ENCODE results near the gene ATP6V1B1. TPM values are rescaled to one million over a fixed set of nuclear protein-coding genes. Genes with fewer than 3 reads are reported as not detected.

The ATP6V1B1 gene
- total RNA-seq, 1 donor from 2014 or later: not detected

DNA sequence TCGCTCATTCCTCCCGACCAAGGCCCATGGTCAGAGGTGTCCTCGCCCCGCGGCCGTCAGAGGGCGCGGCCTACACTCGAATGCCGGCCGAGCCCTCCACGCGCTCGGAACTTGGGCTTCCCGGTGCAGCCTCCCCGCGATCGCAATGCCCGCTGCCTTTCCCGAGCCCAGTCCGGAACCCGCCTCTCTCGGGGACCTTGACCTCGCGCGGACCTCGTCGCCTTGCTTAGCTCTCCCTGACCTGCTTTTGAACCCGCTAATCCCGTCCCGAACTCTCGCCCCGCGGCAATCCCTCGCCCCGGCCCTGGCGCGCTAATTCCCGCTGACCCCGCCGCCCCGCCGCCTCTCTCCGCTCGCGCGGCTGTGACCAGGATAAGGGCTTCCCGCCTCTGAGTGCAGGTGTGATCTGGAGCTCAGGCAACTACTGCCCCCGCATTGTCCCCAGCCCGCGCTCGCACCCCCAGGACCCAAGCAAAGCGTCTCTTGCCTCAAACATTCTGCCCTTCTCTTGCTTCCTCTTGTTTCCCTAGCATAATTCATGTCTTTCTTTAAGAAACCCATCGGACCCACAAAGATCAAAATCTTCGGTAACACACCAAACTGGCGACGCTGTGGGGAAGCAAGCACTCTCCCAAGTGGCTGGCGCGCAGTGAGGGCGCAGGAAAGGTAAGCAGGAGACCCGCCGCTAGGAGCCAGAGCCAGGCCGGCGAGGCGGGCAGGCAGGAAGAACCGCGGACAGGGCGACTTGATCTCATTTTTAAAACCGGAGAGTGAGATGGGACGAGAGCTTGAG is 46.6 kb upstream of the ATP6V1B1 start:
- no peak for DNase-seq (ENCODE audit: low read depth)
- Histone ChIP-seq H3K36me3 (ENCODE audit: control insufficient read depth, insufficient read depth, low read length) (no peaks in the 10 kb centered on the region), H3K4me3 (ENCODE audit: low read depth, low read length) (no peak overlapping the region), H3K27me3 (ENCODE audit: control insufficient read depth, insufficient read depth, low read length) (peaks cover 53% of the 10 kb centered on the region)
- TF ChIP-seq, protein P1, sequence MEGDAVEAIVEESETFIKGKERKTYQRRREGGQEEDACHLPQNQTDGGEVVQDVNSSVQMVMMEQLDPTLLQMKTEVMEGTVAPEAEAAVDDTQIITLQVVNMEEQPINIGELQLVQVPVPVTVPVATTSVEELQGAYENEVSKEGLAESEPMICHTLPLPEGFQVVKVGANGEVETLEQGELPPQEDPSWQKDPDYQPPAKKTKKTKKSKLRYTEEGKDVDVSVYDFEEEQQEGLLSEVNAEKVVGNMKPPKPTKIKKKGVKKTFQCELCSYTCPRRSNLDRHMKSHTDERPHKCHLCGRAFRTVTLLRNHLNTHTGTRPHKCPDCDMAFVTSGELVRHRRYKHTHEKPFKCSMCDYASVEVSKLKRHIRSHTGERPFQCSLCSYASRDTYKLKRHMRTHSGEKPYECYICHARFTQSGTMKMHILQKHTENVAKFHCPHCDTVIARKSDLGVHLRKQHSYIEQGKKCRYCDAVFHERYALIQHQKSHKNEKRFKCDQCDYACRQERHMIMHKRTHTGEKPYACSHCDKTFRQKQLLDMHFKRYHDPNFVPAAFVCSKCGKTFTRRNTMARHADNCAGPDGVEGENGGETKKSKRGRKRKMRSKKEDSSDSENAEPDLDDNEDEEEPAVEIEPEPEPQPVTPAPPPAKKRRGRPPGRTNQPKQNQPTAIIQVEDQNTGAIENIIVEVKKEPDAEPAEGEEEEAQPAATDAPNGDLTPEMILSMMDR (IDR thresholded peaks at IDR 0.05; ENCODE audit: insufficient read depth, low read length, severe bottlenecking): no peak
- no peak for FAIRE-seq

DNA sequence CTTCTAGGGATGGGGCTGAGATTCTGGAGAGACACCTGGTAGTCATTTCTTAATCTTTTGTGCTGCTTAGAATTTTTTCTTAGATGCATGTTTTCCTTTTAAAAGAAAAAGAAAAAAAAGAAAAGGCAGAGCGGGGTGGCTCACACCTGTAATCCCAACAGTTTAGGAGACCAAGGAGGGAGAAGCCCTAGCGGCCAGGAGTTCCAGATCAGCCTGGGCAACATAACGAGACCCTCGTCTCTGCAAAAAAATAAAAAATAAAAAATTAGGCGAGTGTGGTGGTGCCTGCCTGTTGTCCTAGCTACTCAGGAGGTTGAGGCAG is 46.0 kb upstream of the ATP6V1B1 start:
- TF ChIP-seq, protein P1 (IDR thresholded peaks at IDR 0.05; ENCODE audit: insufficient read depth, low read length, severe bottlenecking): no peak
- DNase-seq (ENCODE audit: low read depth) (no peak), FAIRE-seq (no peak)
- H3K27me3 ChIP-seq (ENCODE audit: control insufficient read depth, insufficient read depth, low read length): peaks cover 53% of the 10 kb centered on the region
- H3K4me3 ChIP-seq (ENCODE audit: low read depth, low read length): no peak overlapping the region
- H3K36me3 ChIP-seq (ENCODE audit: control insufficient read depth, insufficient read depth, low read length): no peaks in the 10 kb centered on the region

DNA sequence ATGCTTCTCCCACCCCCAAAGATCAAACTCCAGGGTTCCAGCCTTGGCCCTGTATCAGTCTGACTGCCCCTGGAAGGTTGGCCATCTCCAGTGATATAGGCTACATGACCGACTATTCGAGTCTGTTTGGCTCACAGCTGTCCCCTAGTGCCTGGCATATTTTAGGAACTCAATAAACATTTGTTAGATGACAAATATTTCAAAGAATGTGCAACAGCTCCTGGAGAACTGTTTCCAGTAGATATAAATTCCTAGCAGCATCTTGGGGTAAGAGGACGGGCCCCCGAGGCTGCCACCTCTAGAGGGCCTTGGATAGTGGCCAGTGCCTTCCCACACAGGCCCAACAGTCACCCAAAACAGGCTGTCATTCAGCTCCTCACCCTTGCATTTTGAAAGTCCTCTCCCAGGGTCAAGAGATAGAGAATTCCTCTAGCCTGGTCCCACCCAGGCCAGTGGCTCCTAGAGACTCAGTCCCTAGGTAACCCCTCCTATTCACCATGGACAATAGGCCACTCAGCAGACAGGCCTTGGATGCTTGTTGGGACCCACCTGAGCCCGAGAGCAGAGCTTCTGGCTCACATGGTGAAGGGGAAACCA is 45.1 kb upstream of the ATP6V1B1 start:
- FAIRE-seq: no peak
- DNase-seq (ENCODE audit: low read depth): no peak
- H3K4me3 ChIP-seq (ENCODE audit: low read depth, low read length): no peak overlapping the region
- H3K27me3 ChIP-seq (ENCODE audit: control insufficient read depth, insufficient read depth, low read length): peaks cover 55% of the 10 kb centered on the region
- no peaks in the 10 kb centered on the region for H3K36me3 ChIP-seq (ENCODE audit: control insufficient read depth, insufficient read depth, low read length)
- TF ChIP-seq, protein P1 (IDR thresholded peaks at IDR 0.05; ENCODE audit: insufficient read depth, low read length, severe bottlenecking): no peak

DNA sequence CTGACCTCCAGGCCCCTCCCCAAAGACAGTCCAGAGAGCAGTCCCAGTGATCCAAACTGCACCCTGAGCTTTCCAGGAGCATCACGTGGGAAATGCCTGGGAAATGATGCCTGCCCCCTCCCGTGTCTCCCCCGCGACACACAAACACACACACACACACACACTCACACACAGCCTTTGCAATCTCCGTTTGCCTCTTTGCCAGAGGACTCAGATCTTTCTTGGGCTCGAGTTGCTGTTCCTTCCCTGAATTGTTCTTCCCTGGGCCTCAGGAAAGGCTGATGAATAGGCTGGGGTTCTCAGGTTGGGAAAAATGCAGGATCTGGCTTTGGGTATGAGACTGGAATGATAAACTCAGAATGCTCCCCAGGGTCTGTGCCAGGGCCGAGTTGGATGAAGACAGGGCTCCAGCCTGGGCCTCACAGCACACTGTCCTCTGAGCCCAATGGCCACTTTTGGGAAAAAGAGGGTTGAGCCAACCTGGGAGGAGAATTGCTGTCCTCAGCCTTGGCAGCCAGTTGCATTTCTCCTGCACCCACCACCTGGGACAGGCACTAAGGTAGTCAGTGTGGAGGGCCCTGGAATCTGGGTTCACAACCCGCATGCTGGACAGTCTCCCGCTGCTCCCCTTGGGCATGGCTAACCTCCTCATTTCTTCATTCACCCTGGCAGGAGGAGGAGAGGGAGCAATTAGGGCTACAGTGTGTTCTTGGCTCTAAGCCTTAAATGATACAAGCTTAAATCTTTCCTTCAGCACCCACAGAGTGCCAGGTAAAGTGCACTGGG is 43.9 kb upstream of the ATP6V1B1 start:
- no peak overlapping the region for H3K4me3 ChIP-seq (ENCODE audit: low read depth, low read length)
- no peaks in the 10 kb centered on the region for H3K36me3 ChIP-seq (ENCODE audit: control insufficient read depth, insufficient read depth, low read length)
- H3K27me3 ChIP-seq (ENCODE audit: control insufficient read depth, insufficient read depth, low read length): peaks cover 57% of the 10 kb centered on the region
- FAIRE-seq (no peak), DNase-seq (ENCODE audit: low read depth) (no peak)
- TF ChIP-seq, protein P1 (IDR thresholded peaks at IDR 0.05; ENCODE audit: insufficient read depth, low read length, severe bottlenecking): no peak

DNA sequence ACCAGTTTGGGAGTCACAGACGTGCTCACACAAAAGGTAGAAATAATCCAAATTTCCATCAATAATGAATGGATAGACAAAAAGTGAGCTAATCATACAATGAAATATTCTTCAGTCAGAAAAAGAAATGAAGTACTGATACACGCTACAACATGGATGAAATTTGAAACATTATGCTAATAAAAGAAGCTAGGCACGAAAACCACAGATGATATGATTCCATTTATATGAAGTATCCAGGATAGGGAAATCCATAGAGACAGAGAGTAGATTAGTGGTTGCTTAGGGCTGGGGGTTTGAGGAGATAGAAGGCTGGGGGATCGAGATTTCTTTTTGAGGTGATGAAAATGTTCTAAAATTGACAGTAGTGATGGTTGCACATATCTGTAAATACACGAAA is 43.0 kb upstream of the ATP6V1B1 start:
- Histone ChIP-seq H3K36me3 (ENCODE audit: control insufficient read depth, insufficient read depth, low read length) (no peaks in the 10 kb centered on the region), H3K27me3 (ENCODE audit: control insufficient read depth, insufficient read depth, low read length) (peaks cover 58% of the 10 kb centered on the region), H3K4me3 (ENCODE audit: low read depth, low read length) (no peak overlapping the region)
- FAIRE-seq (no peak), DNase-seq (ENCODE audit: low read depth) (no peak)
- TF ChIP-seq, protein P1 (IDR thresholded peaks at IDR 0.05; ENCODE audit: insufficient read depth, low read length, severe bottlenecking): no peak

All from bronchial epithelial cell (primary cell).